Mesenchymal stem cell (in vitro differentiated cells and primary cell): ENCODE results near the gene SCAPER.

Experiments
- DNase-seq: peaks from one replicate; pipeline ENCODE4 v3.0.0-alpha.2; 2013
- H2AFZ ChIP-seq: one replicate; pipeline ENCODE4 v1.6.1; 2013; ENCODE audit warnings: low read depth, mild to moderate bottlenecking, control low read depth, inconsistent platforms, low read length, moderate library complexity
- H2AK5ac ChIP-seq: 2 replicates; pipeline ENCODE4 v1.6.1; 2013; ENCODE audit warnings: low read length, moderate library complexity, mild to moderate bottlenecking, inconsistent platforms; ENCODE audit not compliant: severe bottlenecking
- H2BK120ac ChIP-seq: one replicate; pipeline ENCODE4 v1.6.1; 2013; ENCODE audit warnings: low read depth, mild to moderate bottlenecking, inconsistent platforms, low read length, moderate library complexity
- H2BK12ac ChIP-seq, 2 experiments: one replicate each; pipeline ENCODE4 v1.6.1; 2013; ENCODE audit warnings: inconsistent platforms in 2 of 2, low read length in 2 of 2, mild to moderate bottlenecking in 2 of 2, moderate library complexity in 2 of 2, control low read depth in 1 of 2
- H2BK15ac ChIP-seq: one replicate; pipeline ENCODE4 v1.6.1; 2013; ENCODE audit warnings: mild to moderate bottlenecking, low read depth, inconsistent platforms; ENCODE audit not compliant: poor library complexity, severe bottlenecking
- H2BK5ac ChIP-seq: 2 replicates; pipeline ENCODE4 v1.6.1; 2013; ENCODE audit warnings: low read depth, mild to moderate bottlenecking, low read length, control low read depth, inconsistent platforms; ENCODE audit not compliant: poor library complexity, severe bottlenecking
- H3K14ac ChIP-seq, 2 experiments: one replicate each; pipeline ENCODE4 v1.6.1; 2013; ENCODE audit warnings: inconsistent platforms in 2 of 2, low read length in 2 of 2, control low read depth in 1 of 2, mild to moderate bottlenecking in 1 of 2, moderate library complexity in 1 of 2
- H3K18ac ChIP-seq, 2 experiments: one replicate each; pipeline ENCODE4 v1.6.1; 2013; ENCODE audit warnings: inconsistent platforms in 2 of 2, low read length in 2 of 2, control low read depth in 1 of 2, low read depth in 1 of 2, mild to moderate bottlenecking in 1 of 2
- H3K23ac ChIP-seq, 2 experiments: one replicate each; pipeline ENCODE4 v1.6.1; 2013; ENCODE audit warnings: inconsistent platforms in 2 of 2, low read length in 2 of 2, mild to moderate bottlenecking in 2 of 2, moderate library complexity in 2 of 2, control low read depth in 1 of 2
- H3K27ac ChIP-seq: 2 replicates; pipeline ENCODE4 v1.5.1; 2013; ENCODE audit warnings: mild to moderate bottlenecking, moderate library complexity, low read length, control low read depth, inconsistent platforms; ENCODE audit not compliant: poor library complexity, severe bottlenecking
- H3K27me3 ChIP-seq, 2 experiments: 2 replicates each; pipeline versions ENCODE4 v1.6.1 to v1.7.0; 2013; ENCODE audit warnings: low read length in 2 of 2, mild to moderate bottlenecking in 2 of 2, moderate library complexity in 2 of 2, control low read depth in 1 of 2, inconsistent platforms in 1 of 2; ENCODE audit not compliant: control insufficient read depth in 1 of 2, insufficient read depth in 1 of 2
- H3K36me3 ChIP-seq, 2 experiments: 2 replicates each; pipeline versions ENCODE4 v1.6.1 to v1.7.0; 2013; ENCODE audit warnings: low read length in 2 of 2, control low read depth in 1 of 2, inconsistent platforms in 1 of 2, low read depth in 1 of 2, mild to moderate bottlenecking in 1 of 2; ENCODE audit not compliant: insufficient read depth in 2 of 2, control insufficient read depth in 1 of 2
- H3K4ac ChIP-seq, 2 experiments: one replicate each; pipeline ENCODE4 v1.6.1; 2013; ENCODE audit warnings: inconsistent platforms in 2 of 2, low read length in 2 of 2, mild to moderate bottlenecking in 2 of 2, moderate library complexity in 2 of 2, control low read depth in 1 of 2, low read depth in 1 of 2
- H3K4me1 ChIP-seq: 2 replicates; pipeline ENCODE4 v1.6.1; 2013; ENCODE audit warnings: low read depth, low read length, control low read depth; ENCODE audit not compliant: control insufficient read depth, insufficient read depth
- H3K4me2 ChIP-seq: 2 replicates; pipeline ENCODE4 v1.6.1; 2013; ENCODE audit warnings: low read length, mild to moderate bottlenecking, inconsistent platforms; ENCODE audit not compliant: poor library complexity, severe bottlenecking
- H3K4me3 ChIP-seq, 2 experiments: 2 replicates each; pipeline versions ENCODE4 v1.5.1 to v1.7.0; 2013; ENCODE audit warnings: low read length in 2 of 2, mild to moderate bottlenecking in 2 of 2, control low read depth in 1 of 2, low read depth in 1 of 2; ENCODE audit not compliant: insufficient read depth in 1 of 2
- H3K79me1 ChIP-seq: replicated peaks from 2 replicates; pipeline ENCODE4 v1.6.1; 2013; ENCODE audit warnings: mild to moderate bottlenecking, control low read depth, low read length, inconsistent platforms; ENCODE audit not compliant: poor library complexity, severe bottlenecking
- H3K9ac ChIP-seq: 2 replicates; pipeline ENCODE4 v1.7.0; 2013; ENCODE audit warnings: mild to moderate bottlenecking, low read length, moderate library complexity
- H3K9me3 ChIP-seq: 2 replicates; pipeline ENCODE4 v1.7.0; 2013; ENCODE audit warnings: mild to moderate bottlenecking, low read length; ENCODE audit not compliant: control insufficient read depth
- H4K8ac ChIP-seq: one replicate; pipeline ENCODE4 v1.6.1; 2013; ENCODE audit warnings: inconsistent platforms, mild to moderate bottlenecking, low read length, moderate library complexity
- H4K91ac ChIP-seq: one replicate; pipeline ENCODE4 v1.6.1; 2013; ENCODE audit warnings: mild to moderate bottlenecking, low read length, inconsistent platforms
- WGBS: methylation state at CpG from one replicate; pipeline ENCODE4 v1.1.7; 2013; ENCODE audit warnings: mixed read lengths; 5-methylcytosine and 5-hydroxymethylcytosine counted together

Gene SCAPER

GRCh38 chr15:76929011-76929760 is 24.0 kb upstream of the SCAPER start:
- H3K9ac ChIP-seq, result no peak overlapping the region
- H3K4me1 ChIP-seq, result no peaks in the 10 kb centered on the region
- H2AFZ ChIP-seq, result no peak overlapping the region
- H2BK15ac ChIP-seq, result no peak overlapping the region
- H3K4me2 ChIP-seq, result no peak overlapping the region
- no peaks in the 10 kb centered on the region for H3K9me3 ChIP-seq
- no peak overlapping the region for H4K8ac ChIP-seq
- no peak overlapping the region for H2BK120ac ChIP-seq
- no peak overlapping the region for H2BK12ac ChIP-seq
- no peak overlapping the region for H3K14ac ChIP-seq
- no peak overlapping the region for H2AK5ac ChIP-seq
- H3K36me3 ChIP-seq, result peaks cover 0 to 10% of the 10 kb centered on the region in 2 experiments
- no peak for DNase-seq
- no peak overlapping the region for H3K23ac ChIP-seq
- no peak overlapping the region for H3K18ac ChIP-seq
- H3K4me3 ChIP-seq, result no peak overlapping the region
- no peak overlapping the region for H3K27ac ChIP-seq
- no peaks in the 10 kb centered on the region for H3K27me3 ChIP-seq
- no peak overlapping the region for H2BK5ac ChIP-seq
- peaks cover 11% of the 10 kb centered on the region for H3K79me1 ChIP-seq
- H3K4ac ChIP-seq, result no peak overlapping the region
- H4K91ac ChIP-seq, result no peak overlapping the region

- Histone ChIP-seq H3K9ac (no peak overlapping the region), H2AFZ (no peak overlapping the region), H2BK15ac (no peak overlapping the region), H3K9me3 (no peaks in the 10 kb centered on the region), H2BK120ac (no peak overlapping the region), H3K23ac (no peak overlapping the region), H3K4me1 (no peaks in the 10 kb centered on the region), H2AK5ac (no peak overlapping the region), H3K27ac (no peak overlapping the region), H3K18ac (no peak overlapping the region), H3K36me3 (peaks cover 0 to 2% of the 10 kb centered on the region in 2 experiments), H2BK12ac (no peak overlapping the region), H2BK5ac (no peak overlapping the region), H3K4ac (no peak overlapping the region), H3K27me3 (no peaks in the 10 kb centered on the region), H4K91ac (no peak overlapping the region), H3K4me2 (no peak overlapping the region), H3K4me3 (no peak overlapping the region), H3K14ac (no peak overlapping the region), H4K8ac (no peak overlapping the region), H3K79me1 (peaks cover 5% of the 10 kb centered on the region)
- 94% methylated on average over 3 of the region's 3 CpGs for WGBS
- no peak for DNase-seq
Observed at GRCh38 chr15:76928201-76928600, 23.1 kb upstream of the SCAPER start.

- no peak overlapping the region for H3K4me2 ChIP-seq
- H2AK5ac ChIP-seq, result no peak overlapping the region
- H3K14ac ChIP-seq, result peak overlapping the region in 1 of 2 experiments; percentile 87
- no peak overlapping the region for H2BK120ac ChIP-seq
- no peak for DNase-seq
- H3K23ac ChIP-seq, result no peak overlapping the region
- no peak overlapping the region for H3K4ac ChIP-seq
- H2BK5ac ChIP-seq, result no peak overlapping the region
- H3K36me3 ChIP-seq, result no peaks in the 10 kb centered on the region
- peaks cover 21 to 54% of the 10 kb centered on the region in 2 experiments for H3K27me3 ChIP-seq
- H3K9me3 ChIP-seq, result no peaks in the 10 kb centered on the region
- H3K9ac ChIP-seq, result no peak overlapping the region
- no peak overlapping the region for H4K91ac ChIP-seq
- WGBS, result 94% methylated on average over 13 of the region's 13 CpGs
- H2BK15ac ChIP-seq, result no peak overlapping the region
- no peak overlapping the region for H3K18ac ChIP-seq
- H2AFZ ChIP-seq, result no peak overlapping the region
- no peak overlapping the region for H3K4me3 ChIP-seq
- H4K8ac ChIP-seq, result no peak overlapping the region
- no peak overlapping the region for H3K27ac ChIP-seq
- no peaks in the 10 kb centered on the region for H3K4me1 ChIP-seq
- H2BK12ac ChIP-seq, result no peak overlapping the region
- H3K79me1 ChIP-seq, result no peaks in the 10 kb centered on the region
Observed at GRCh38 chr15:76916369-76916768, 11.2 kb upstream of the SCAPER start.

- Histone ChIP-seq H2AFZ (no peak overlapping the region), H3K27me3 (peaks cover 21 to 41% of the 10 kb centered on the region in 2 experiments), H3K18ac (no peak overlapping the region), H3K79me1 (no peaks in the 10 kb centered on the region), H3K27ac (no peak overlapping the region), H3K4me2 (no peak overlapping the region), H4K8ac (no peak overlapping the region), H3K23ac (no peak overlapping the region), H2BK5ac (no peak overlapping the region), H3K36me3 (no peaks in the 10 kb centered on the region), H4K91ac (no peak overlapping the region), H2BK120ac (no peak overlapping the region), H2AK5ac (no peak overlapping the region), H3K9me3 (no peaks in the 10 kb centered on the region), H3K4me3 (no peak overlapping the region), H2BK15ac (no peak overlapping the region), H3K14ac (no peak overlapping the region), H3K9ac (no peak overlapping the region), H2BK12ac (no peak overlapping the region), H3K4ac (no peak overlapping the region), H3K4me1 (no peaks in the 10 kb centered on the region)
- WGBS, result 83% methylated on average over 2 of the region's 2 CpGs
- DNase-seq, result no peak
Observed at GRCh38 chr15:76913737-76914136, 8.6 kb upstream of the SCAPER start.
